Measurements from ENCODE around the gene VWA5A. TPM values are rescaled to one million over a fixed set of nuclear protein-coding genes. Genes with fewer than 3 reads are reported as not detected.

The VWA5A gene
- total RNA-seq, 2 donors from 2014 or later, result 2.6 to 6.9 TPM

- H3K27ac ChIP-seq, result no peak overlapping the region
- H3K4me1 ChIP-seq, result no peaks in the 10 kb centered on the region
- no peaks in the 10 kb centered on the region for H3K36me3 ChIP-seq
- no peak for DNase-seq (ENCODE audit: low spot score)
- peaks cover 0 to 16% of the 10 kb centered on the region in 2 donors for H3K9me3 ChIP-seq
- no peaks in the 10 kb centered on the region for H3K27me3 ChIP-seq
- TF ChIP-seq CTCF (IDR thresholded peaks at IDR 0.05), result no peak
- no peak overlapping the region for H3K4me3 ChIP-seq
These were observed 27.8 kb downstream of the VWA5A start for GRCh38 chr11:124143034-124143433.

GRCh38 chr11:124147951-124148350, 32.7 kb downstream of the VWA5A start:
- Histone ChIP-seq H3K4me3 (no peak overlapping the region), H3K27ac (no peak overlapping the region), H3K4me1 (no peaks in the 10 kb centered on the region), H3K27me3 (no peaks in the 10 kb centered on the region), H3K36me3 (no peaks in the 10 kb centered on the region), H3K9me3 (no peaks in the 10 kb centered on the region)
- no peak for TF ChIP-seq CTCF (IDR thresholded peaks at IDR 0.05)
- DNase-seq (ENCODE audit: low spot score), result no peak

GRCh38 chr11:124150684-124151083, 35.4 kb downstream of the VWA5A start:
- Histone ChIP-seq H3K27me3 (no peaks in the 10 kb centered on the region), H3K36me3 (no peaks in the 10 kb centered on the region), H3K4me1 (no peaks in the 10 kb centered on the region), H3K9me3 (no peaks in the 10 kb centered on the region), H3K4me3 (no peak overlapping the region), H3K27ac (no peak overlapping the region)
- TF ChIP-seq CTCF (IDR thresholded peaks at IDR 0.05), result no peak
- DNase-seq (ENCODE audit: low spot score), result no peak

GRCh38 chr11:124152770-124153407, 37.6 kb downstream of the VWA5A start:
- no peaks in the 10 kb centered on the region for H3K4me1 ChIP-seq
- no peak overlapping the region for H3K27ac ChIP-seq
- no peak for TF ChIP-seq CTCF (IDR thresholded peaks at IDR 0.05)
- no peaks in the 10 kb centered on the region for H3K27me3 ChIP-seq
- no peaks in the 10 kb centered on the region for H3K36me3 ChIP-seq
- no peaks in the 10 kb centered on the region for H3K9me3 ChIP-seq
- no peak for DNase-seq (ENCODE audit: low spot score)
- H3K4me3 ChIP-seq, result no peak overlapping the region

- Histone ChIP-seq H3K4me1 (no peaks in the 10 kb centered on the region), H3K4me3 (no peak overlapping the region), H3K9me3 (no peaks in the 10 kb centered on the region), H3K27ac (no peak overlapping the region), H3K27me3 (no peaks in the 10 kb centered on the region), H3K36me3 (no peaks in the 10 kb centered on the region)
- no peak for DNase-seq (ENCODE audit: low spot score)
- no peak for TF ChIP-seq CTCF (IDR thresholded peaks at IDR 0.05)
These were observed 38.6 kb downstream of the VWA5A start for GRCh38 chr11:124153821-124154220.

- no peak overlapping the region for H3K4me3 ChIP-seq
- no peaks in the 10 kb centered on the region for H3K4me1 ChIP-seq
- no peak overlapping the region for H3K27ac ChIP-seq
- no peaks in the 10 kb centered on the region for H3K27me3 ChIP-seq
- no peak for TF ChIP-seq CTCF (IDR thresholded peaks at IDR 0.05)
- no peaks in the 10 kb centered on the region for H3K9me3 ChIP-seq
- DNase-seq (ENCODE audit: low spot score), result no peak
- no peaks in the 10 kb centered on the region for H3K36me3 ChIP-seq
These were observed 44.2 kb downstream of the VWA5A start for GRCh38 chr11:124159481-124159880.

All from right atrium auricular region (tissue), 2 donors.